Measurements from ENCODE around the gene MCOLN1. TPM values are rescaled to one million over a fixed set of nuclear protein-coding genes. Genes with fewer than 3 reads are reported as not detected.
"Not testable (repeated sequence)": the region's sequence is repeated elsewhere in the genome, so short reads cannot be mapped to it uniquely, and the experiment has no call there.

MCOLN1 gene
- total RNA-seq, 1 donor from 2014 or later, result 6.6 TPM

DNA sequence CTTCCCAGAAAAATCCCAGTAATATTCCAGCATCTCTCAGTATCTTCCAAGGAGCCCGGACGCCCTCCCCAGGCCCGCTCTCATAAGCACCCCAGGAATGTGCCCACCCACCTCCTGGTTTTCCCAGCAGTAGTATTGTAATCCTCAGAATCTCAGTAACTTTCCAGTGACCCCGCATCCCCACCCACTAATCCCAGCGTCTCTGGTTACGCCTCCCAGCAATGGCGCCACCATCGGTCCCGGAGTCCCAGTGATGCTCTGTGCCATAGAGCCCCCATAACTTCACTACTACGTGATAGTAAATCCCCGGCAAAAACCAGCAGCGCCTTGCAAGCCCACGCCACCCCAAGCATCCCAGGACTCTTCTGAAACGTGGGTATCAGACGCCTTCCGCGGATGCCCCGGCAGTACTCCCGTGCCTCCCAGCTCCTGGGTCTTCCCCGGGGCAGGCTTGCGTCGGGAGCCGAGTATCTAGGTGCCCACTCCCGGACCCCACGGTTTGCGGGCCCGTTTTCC is 12.2 kb downstream of the MCOLN1 start:
- Mint-ChIP-seq H3K27ac (peak overlapping the region; percentile 87), H3K36me3 (peaks cover 5% of the 10 kb centered on the region), H3K4me3 (peak overlapping the region; percentile 98), H3K27me3 (ENCODE audit: insufficient read depth, low read depth) (peaks cover 4% of the 10 kb centered on the region), H3K4me1 (peaks cover 5% of the 10 kb centered on the region), H3K9me3 (no peaks in the 10 kb centered on the region)
- H3K27ac ChIP-seq, result peak overlapping the region; percentile 72
- H3K4me1 ChIP-seq, result no peaks in the 10 kb centered on the region
- TF ChIP-seq EZH2 (IDR thresholded peaks at IDR 0.05), result no peak
- TF ChIP-seq, protein P1, sequence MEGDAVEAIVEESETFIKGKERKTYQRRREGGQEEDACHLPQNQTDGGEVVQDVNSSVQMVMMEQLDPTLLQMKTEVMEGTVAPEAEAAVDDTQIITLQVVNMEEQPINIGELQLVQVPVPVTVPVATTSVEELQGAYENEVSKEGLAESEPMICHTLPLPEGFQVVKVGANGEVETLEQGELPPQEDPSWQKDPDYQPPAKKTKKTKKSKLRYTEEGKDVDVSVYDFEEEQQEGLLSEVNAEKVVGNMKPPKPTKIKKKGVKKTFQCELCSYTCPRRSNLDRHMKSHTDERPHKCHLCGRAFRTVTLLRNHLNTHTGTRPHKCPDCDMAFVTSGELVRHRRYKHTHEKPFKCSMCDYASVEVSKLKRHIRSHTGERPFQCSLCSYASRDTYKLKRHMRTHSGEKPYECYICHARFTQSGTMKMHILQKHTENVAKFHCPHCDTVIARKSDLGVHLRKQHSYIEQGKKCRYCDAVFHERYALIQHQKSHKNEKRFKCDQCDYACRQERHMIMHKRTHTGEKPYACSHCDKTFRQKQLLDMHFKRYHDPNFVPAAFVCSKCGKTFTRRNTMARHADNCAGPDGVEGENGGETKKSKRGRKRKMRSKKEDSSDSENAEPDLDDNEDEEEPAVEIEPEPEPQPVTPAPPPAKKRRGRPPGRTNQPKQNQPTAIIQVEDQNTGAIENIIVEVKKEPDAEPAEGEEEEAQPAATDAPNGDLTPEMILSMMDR (IDR thresholded peaks at IDR 0.05), result peak; percentile 22
- peak; percentile 89 for DNase-seq (ENCODE audit: low spot score)
- peak overlapping the region; percentile 56 for H3K9ac ChIP-seq
- peaks cover 14% of the 10 kb centered on the region for H3F3A ChIP-seq (ENCODE audit: low read depth)
- H3K4me3 ChIP-seq, result peak overlapping the region; percentile 95
- no peaks in the 10 kb centered on the region for H4K20me1 ChIP-seq (ENCODE audit: low read depth)
- H3K4me2 ChIP-seq, result peak overlapping the region; percentile 90
- H3K79me2 ChIP-seq (ENCODE audit: low read depth), result no peaks in the 10 kb centered on the region
- no peaks in the 10 kb centered on the region for H3K27me3 ChIP-seq
- no peaks in the 10 kb centered on the region for H3K9me3 ChIP-seq (ENCODE audit: low read depth)
- no peaks in the 10 kb centered on the region for H3K36me3 ChIP-seq
- H2AFZ ChIP-seq (replicated peaks), result peak overlapping the region; percentile 95

DNA sequence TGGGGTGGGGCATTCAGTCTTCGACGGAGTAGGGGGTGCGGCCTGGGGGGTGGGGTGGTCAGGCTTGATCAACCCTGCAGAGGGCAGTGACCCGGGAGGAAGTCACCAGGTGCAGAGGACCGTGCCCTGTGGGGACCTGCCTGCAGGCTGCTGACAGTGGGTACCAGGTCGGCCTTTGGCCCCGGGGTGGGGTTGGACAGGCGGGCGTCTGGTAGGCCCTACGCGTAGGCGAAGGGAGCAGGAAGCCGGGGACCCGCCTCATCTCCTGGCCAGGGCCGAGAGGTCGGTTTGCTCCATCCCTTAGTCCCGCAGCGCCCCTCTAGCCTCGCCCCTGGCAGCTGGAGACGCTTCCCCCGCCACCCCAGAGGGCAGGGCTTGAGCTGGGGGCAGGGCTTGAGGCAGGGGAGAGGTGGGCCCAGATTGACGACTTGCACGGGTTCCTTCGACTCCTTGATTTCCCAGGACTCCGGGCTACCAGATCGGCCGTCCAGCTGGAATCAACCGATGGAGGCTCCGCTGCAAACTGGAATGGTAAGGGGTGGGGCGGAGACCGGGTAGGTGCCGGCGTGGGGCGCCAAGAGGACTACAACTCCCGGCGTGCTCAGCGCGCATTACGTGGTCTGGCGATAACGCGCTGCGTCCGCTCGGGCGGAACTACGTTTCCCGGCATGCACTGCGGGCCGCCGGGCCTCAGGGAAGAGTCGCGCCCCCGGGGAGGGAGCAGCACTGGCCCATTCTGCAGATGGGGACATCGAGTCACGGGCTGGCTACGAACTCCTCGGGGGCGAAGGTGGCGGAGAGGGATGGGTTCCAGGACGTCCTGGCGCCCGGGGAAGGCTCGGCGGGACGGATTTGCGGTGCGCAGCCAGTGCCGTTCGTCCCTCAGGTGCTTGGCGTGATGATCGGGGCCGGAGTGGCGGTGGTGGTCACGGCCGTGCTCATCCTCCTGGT is 12.9 kb downstream of the MCOLN1 start, which contains the start of gene PNPLA6:
Gene PNPLA6, plus strand, starts transcription at position 671 of the 951 bp plus-strand sequence. Its CDS starts 72 bp downstream, at position 743.
- H3K4me3 Mint-ChIP-seq, result peak within 1 kb of the TSS; percentile 98

DNA sequence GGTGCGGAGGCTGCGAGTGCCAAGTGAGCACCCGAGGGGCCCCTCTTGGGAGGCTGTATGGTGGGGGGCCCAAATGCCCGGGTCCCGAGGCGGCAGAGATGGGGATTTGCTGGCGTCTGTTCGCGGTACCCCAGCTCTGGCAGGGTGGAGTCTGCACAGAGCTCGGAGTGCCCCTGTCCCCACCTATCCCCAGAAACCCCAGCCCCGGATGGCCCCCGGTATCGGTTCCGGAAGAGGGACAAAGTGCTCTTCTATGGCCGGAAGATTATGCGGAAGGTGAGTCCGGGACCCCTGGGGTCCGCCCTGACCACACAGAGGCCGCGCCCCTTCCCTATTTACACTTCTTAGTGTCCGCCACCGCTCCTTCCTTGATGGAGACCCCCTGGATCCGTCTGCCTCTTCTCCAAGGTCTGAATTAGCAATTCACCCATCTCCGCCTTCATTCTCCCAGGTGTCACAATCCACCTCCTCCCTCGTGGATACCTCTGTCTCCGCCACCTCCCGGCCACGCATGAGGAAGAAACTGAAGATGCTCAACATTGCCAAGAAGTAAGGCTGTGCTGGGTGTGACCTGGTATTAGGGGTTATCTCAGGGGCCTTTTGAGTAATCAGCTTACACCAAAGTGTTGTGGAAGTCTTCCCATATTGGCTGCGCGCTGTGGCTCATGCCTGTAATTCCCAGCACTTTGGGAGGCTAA is 13.7 kb downstream of the MCOLN1 start:
- Mint-ChIP-seq H3K4me3 (peak overlapping the region; percentile 98), H3K36me3 (peaks cover 8% of the 10 kb centered on the region), H3K9me3 (no peaks in the 10 kb centered on the region), H3K4me1 (peaks cover 5% of the 10 kb centered on the region), H3K27ac (no peak overlapping the region), H3K27me3 (ENCODE audit: insufficient read depth, low read depth) (peaks cover 5% of the 10 kb centered on the region)
- no peak overlapping the region for H2AFZ ChIP-seq (replicated peaks)
- H3F3A ChIP-seq (ENCODE audit: low read depth), result peaks cover 14% of the 10 kb centered on the region
- H3K4me2 ChIP-seq, result peak overlapping the region; percentile 90
- H3K27me3 ChIP-seq, result no peaks in the 10 kb centered on the region
- H3K36me3 ChIP-seq, result no peaks in the 10 kb centered on the region
- H3K4me3 ChIP-seq, result peak overlapping the region; percentile 95
- H3K27ac ChIP-seq, result no peak overlapping the region
- H3K9me3 ChIP-seq (ENCODE audit: low read depth), result no peaks in the 10 kb centered on the region
- no peaks in the 10 kb centered on the region for H3K4me1 ChIP-seq
- no peaks in the 10 kb centered on the region for H3K79me2 ChIP-seq (ENCODE audit: low read depth)
- no peaks in the 10 kb centered on the region for H4K20me1 ChIP-seq (ENCODE audit: low read depth)
- DNase-seq (ENCODE audit: low spot score), result no peak
- no peak for TF ChIP-seq EZH2 (IDR thresholded peaks at IDR 0.05)
- no peak for TF ChIP-seq EZH2phosphoT487 (IDR thresholded peaks at IDR 0.05)
- TF ChIP-seq, protein P1 (IDR thresholded peaks at IDR 0.05), result no peak
- H3K9ac ChIP-seq, result no peak overlapping the region

More for the DNA sequence above, 12.9 kb downstream of the MCOLN1 start, which contains the start of gene PNPLA6:
- peak within 1 kb of the TSS; percentile 72 for H3K27ac ChIP-seq
- peak within 1 kb of the TSS; percentile 95 for H3K4me3 ChIP-seq
- Mint-ChIP-seq H3K9me3 (no peaks in the 10 kb centered on the region), H3K27me3 (ENCODE audit: insufficient read depth, low read depth) (peaks cover 5% of the 10 kb centered on the region), H3K4me1 (peaks cover 5% of the 10 kb centered on the region), H3K36me3 (peaks cover 7% of the 10 kb centered on the region), H3K27ac (peak within 1 kb of the TSS; percentile 87)
- peak within 1 kb of the TSS; percentile 95 for H2AFZ ChIP-seq (replicated peaks)
- no peaks in the 10 kb centered on the region for H4K20me1 ChIP-seq (ENCODE audit: low read depth)
- H3K27me3 ChIP-seq, result no peaks in the 10 kb centered on the region
- no peaks in the 10 kb centered on the region for H3K9me3 ChIP-seq (ENCODE audit: low read depth)
- H3K79me2 ChIP-seq (ENCODE audit: low read depth), result no peaks in the 10 kb centered on the region
- peak; percentile 98 for DNase-seq (ENCODE audit: low spot score)
- no peaks in the 10 kb centered on the region for H3K4me1 ChIP-seq
- peak within 1 kb of the TSS; percentile 90 for H3K4me2 ChIP-seq
- H3F3A ChIP-seq (ENCODE audit: low read depth), result peaks cover 14% of the 10 kb centered on the region
- TF ChIP-seq, protein P1 (IDR thresholded peaks at IDR 0.05), result no peak
- H3K36me3 ChIP-seq, result no peaks in the 10 kb centered on the region
- H3K9ac ChIP-seq, result peak within 1 kb of the TSS; percentile 56

DNA sequence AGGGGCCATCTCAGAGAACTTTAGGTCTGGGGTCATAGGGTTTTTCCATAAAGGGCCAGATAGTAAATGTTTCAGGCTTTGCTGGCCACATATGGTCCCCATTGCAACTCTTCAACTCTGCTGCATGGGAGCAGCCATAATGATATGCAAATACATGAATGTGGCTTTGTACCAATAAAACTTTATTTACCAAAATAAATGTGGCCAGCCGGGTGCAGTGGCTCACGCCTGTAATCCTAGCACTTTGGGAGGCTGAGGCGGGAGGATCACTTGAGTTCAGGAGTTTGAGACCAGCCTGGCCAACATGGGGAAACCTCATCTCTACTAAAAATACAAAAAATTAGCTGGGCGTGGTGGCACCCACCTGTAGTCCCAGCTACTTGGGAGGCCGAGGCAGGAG is 16.6 kb downstream of the MCOLN1 start:
- not testable (repeated sequence) for H3K27ac ChIP-seq; H3K27me3 Mint-ChIP-seq (ENCODE audit: insufficient read depth, low read depth); DNase-seq (ENCODE audit: low spot score); H3K79me2 ChIP-seq (ENCODE audit: low read depth); H3K4me1 Mint-ChIP-seq; H3K9ac ChIP-seq; H3K4me3 Mint-ChIP-seq; H2AFZ ChIP-seq (replicated peaks); H3K4me1 ChIP-seq; H4K20me1 ChIP-seq (ENCODE audit: low read depth); H3K27ac Mint-ChIP-seq; H3K36me3 ChIP-seq; H3K9me3 ChIP-seq (ENCODE audit: low read depth); H3K4me3 ChIP-seq; H3K27me3 ChIP-seq; H3K4me2 ChIP-seq; H3K9me3 Mint-ChIP-seq
- H3F3A ChIP-seq (ENCODE audit: low read depth), result peaks cover 14% of the 10 kb centered on the region
- peaks cover 17% of the 10 kb centered on the region for H3K36me3 Mint-ChIP-seq
